ENCODE measurements around the gene TEX52. TPM values are rescaled to one million over a fixed set of nuclear protein-coding genes. Genes with fewer than 3 reads are reported as not detected.

TEX52 gene
- total RNA-seq, 4 donors from 2014 or later: not detected

GRCh38 chr12:2825132-2825531 lies 31.7 kb downstream of the TEX52 start:
- intact Hi-C loops (cut with DNase I; ENCODE audit: low total_unique reads): no loop called here
- WGBS, 2 donors: 78 to 82% methylated on average over 4 of the region's 4 CpGs

GRCh38 chr12:2824541-2824940 lies 32.3 kb downstream of the TEX52 start:
- TF ChIP-seq CTCF (IDR thresholded peaks at IDR 0.05) (no peak), POLR2A (IDR thresholded peaks at IDR 0.05) (no peak)
- 77 to 82% methylated on average over 6 of the region's 6 CpGs for WGBS, 2 donors
- intact Hi-C loops (cut with DNase I; ENCODE audit: low total_unique reads): no loop called here
- no peak for DNase-seq (ENCODE audit: low spot score in 2 of 2)
- H3K4me3 ChIP-seq (ENCODE audit: low read depth, poor library complexity, severe bottlenecking): no peak overlapping the region

More at GRCh38 chr12:2825132-2825531, 31.7 kb downstream of the TEX52 start:
- DNase-seq (ENCODE audit: low spot score in 2 of 2): no peak
- no peak overlapping the region for H3K4me3 ChIP-seq (ENCODE audit: low read depth, poor library complexity, severe bottlenecking)
- TF ChIP-seq CTCF (IDR thresholded peaks at IDR 0.05) (no peak), POLR2A (IDR thresholded peaks at IDR 0.05) (no peak)

DNA sequence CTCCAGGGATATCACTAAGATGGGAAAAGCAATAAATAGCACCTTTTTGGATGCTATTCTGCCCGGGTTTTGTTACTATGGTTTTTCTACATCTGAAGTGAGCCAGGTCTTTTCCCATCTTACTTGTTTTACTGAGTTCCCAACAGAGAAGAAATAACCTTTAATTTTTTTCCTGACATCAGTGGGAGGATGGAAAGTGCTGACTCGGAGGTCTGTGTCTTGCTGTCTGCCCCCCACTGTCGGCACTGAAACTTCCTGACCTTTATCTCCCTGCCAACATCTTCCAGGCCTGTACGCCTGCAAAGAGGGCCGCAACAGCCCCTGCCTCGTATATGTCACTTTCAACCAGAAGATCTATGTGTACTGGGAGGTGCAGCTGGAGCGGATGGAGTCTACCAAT lies 33.4 kb downstream of the TEX52 start:
- no peak for TF ChIP-seq CTCF (IDR thresholded peaks at IDR 0.05)
- TF ChIP-seq POLR2A (IDR thresholded peaks at IDR 0.05): no peak
- DNase-seq (ENCODE audit: low spot score in 2 of 2): no peak
- intact Hi-C loops (cut with DNase I; ENCODE audit: low total_unique reads): no loop called here
- H3K4me3 ChIP-seq (ENCODE audit: low read depth, poor library complexity, severe bottlenecking): no peak overlapping the region
- 75 to 85% methylated on average over 7 of the region's 7 CpGs for WGBS, 2 donors

DNA sequence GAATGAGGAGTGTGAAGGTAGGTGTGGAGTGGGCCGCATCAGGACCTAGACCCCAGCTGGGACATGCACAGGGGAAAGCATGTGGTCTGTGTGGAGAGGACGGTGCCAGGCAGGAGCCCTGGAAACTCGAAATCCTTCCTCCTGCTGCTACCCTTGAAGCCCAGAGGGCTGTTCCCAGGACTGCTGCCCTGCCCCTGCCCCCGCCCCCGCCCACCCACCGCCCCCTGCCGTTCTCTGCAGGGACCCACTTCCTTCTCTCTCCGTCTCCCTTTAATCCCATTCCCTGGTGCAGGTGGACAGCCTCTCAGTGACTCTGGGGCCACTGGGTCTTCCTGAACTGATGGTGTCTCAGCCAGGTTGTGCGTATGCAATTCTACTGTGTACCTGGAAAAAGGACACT lies 36.4 kb downstream of the TEX52 start:
- TF ChIP-seq POLR2A (IDR thresholded peaks at IDR 0.05) (no peak), CTCF (IDR thresholded peaks at IDR 0.05) (no peak)
- DNase-seq (ENCODE audit: low spot score in 2 of 2): no peak
- 83 to 87% methylated on average over 7 to 9 of the region's 9 CpGs for whole genome bisulfite sequencing, 2 donors
- intact Hi-C loops (cut with DNase I; ENCODE audit: low total_unique reads): no loop called here
- H3K4me3 ChIP-seq (ENCODE audit: low read depth, poor library complexity, severe bottlenecking): no peak overlapping the region

DNA sequence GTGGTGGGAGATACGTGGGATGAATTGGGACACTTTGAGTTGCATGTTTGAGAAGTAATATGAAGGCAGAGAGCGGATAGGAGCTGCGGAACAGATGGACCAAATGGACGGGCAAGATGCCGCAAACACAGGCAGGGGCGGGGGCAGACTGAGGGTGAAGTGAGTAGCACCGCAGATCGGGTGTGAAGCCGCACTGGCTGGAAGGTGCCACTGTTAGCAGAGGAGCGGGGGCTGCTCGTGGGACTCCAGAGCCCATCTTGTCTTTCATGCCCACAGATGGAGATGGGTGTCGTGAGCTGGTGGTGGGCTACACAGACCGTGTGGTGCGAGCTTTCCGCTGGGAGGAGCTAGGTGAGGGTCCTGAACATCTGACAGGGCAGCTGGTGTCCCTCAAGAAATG lies 37.0 kb downstream of the TEX52 start:
- TF ChIP-seq CTCF (IDR thresholded peaks at IDR 0.05): no peak
- no peak for TF ChIP-seq POLR2A (IDR thresholded peaks at IDR 0.05)
- intact Hi-C loops (cut with DNase I; ENCODE audit: low total_unique reads): no loop called here

More for the DNA sequence above, 37.0 kb downstream of the TEX52 start:
- no peak for DNase-seq (ENCODE audit: low spot score in 2 of 2)
- H3K4me3 ChIP-seq (ENCODE audit: low read depth, poor library complexity, severe bottlenecking): no peak overlapping the region
- WGBS, 2 donors: 92 to 96% methylated on average over 15 of the region's 15 CpGs
